H9 (cell line): Measurements from ENCODE around the gene PHACTR1. TPM values are rescaled to one million over a fixed set of nuclear protein-coding genes. Genes with fewer than 3 reads are reported as not detected.

Experiments
- DNase-seq: peaks from one replicate; pipeline ENCODE4 v3.0.0-alpha.2; 2017
- H2AFZ ChIP-seq: one replicate; pipeline ENCODE4 v1.6.1; 2013; ENCODE audit warnings: mild to moderate bottlenecking, low read length, control low read depth, moderate library complexity
- H2AK5ac ChIP-seq: 2 replicates; pipeline ENCODE4 v1.6.1; 2013; ENCODE audit warnings: low read length, control low read depth, mixed read lengths; ENCODE audit not compliant: insufficient read length
- H2BK120ac ChIP-seq: one replicate; pipeline ENCODE4 v1.6.1; 2013; ENCODE audit warnings: low read depth, mild to moderate bottlenecking, low read length, control low read depth, inconsistent platforms; ENCODE audit not compliant: poor library complexity, severe bottlenecking
- H2BK12ac ChIP-seq: 2 replicates; pipeline ENCODE4 v1.6.1; 2013; ENCODE audit warnings: low read length, control low read depth, mixed read lengths, low read depth; ENCODE audit not compliant: insufficient read length
- H2BK15ac ChIP-seq: 2 replicates; pipeline ENCODE4 v1.6.1; 2013; ENCODE audit warnings: low read depth, low read length, control low read depth
- H2BK20ac ChIP-seq: one replicate; pipeline ENCODE4 v1.6.1; 2013; ENCODE audit warnings: low read depth, mild to moderate bottlenecking, low read length, control low read depth, inconsistent platforms; ENCODE audit not compliant: poor library complexity, severe bottlenecking
- H2BK5ac ChIP-seq: 2 replicates; pipeline ENCODE4 v1.6.1; 2013; ENCODE audit warnings: low read length, control low read depth, mixed read lengths; ENCODE audit not compliant: insufficient read length
- H3K14ac ChIP-seq: 2 replicates; pipeline ENCODE4 v1.6.1; 2013; ENCODE audit warnings: low read length, control low read depth; ENCODE audit not compliant: insufficient read depth
- H3K18ac ChIP-seq: 2 replicates; pipeline ENCODE4 v1.6.1; 2013; ENCODE audit warnings: low read depth, mild to moderate bottlenecking, mixed read lengths, low read length, control low read depth; ENCODE audit not compliant: insufficient read length
- H3K23ac ChIP-seq: 2 replicates; pipeline ENCODE4 v1.6.1; 2013; ENCODE audit warnings: low read length, control low read depth, mixed read lengths, low read depth; ENCODE audit not compliant: insufficient read length
- H3K23me2 ChIP-seq: 2 replicates; pipeline ENCODE4 v1.6.1; 2013; ENCODE audit warnings: low read depth, mild to moderate bottlenecking, mixed read lengths, low read length, control low read depth; ENCODE audit not compliant: insufficient read length, poor library complexity, severe bottlenecking
- H3K27ac ChIP-seq: 2 replicates; pipeline ENCODE4 v1.5.1; 2013; ENCODE audit warnings: low read length, control low read depth, mixed read lengths, low read depth; ENCODE audit not compliant: insufficient read length
- H3K27me3 ChIP-seq: 2 replicates; pipeline ENCODE4 v1.6.1; 2013; ENCODE audit warnings: low read length, control low read depth, inconsistent platforms; ENCODE audit not compliant: insufficient read depth
- H3K4ac ChIP-seq: 2 replicates; pipeline ENCODE4 v1.6.1; 2013; ENCODE audit warnings: low read depth, mild to moderate bottlenecking, control low read depth, inconsistent platforms, low read length, moderate library complexity
- H3K4me1 ChIP-seq: 2 replicates; pipeline ENCODE4 v1.6.1; 2013; ENCODE audit warnings: low read length, control low read depth, inconsistent platforms; ENCODE audit not compliant: insufficient read depth
- H3K4me2 ChIP-seq: 2 replicates; pipeline ENCODE4 v1.6.1; 2013; ENCODE audit warnings: low read length, control low read depth, mixed read lengths; ENCODE audit not compliant: insufficient read length, insufficient read depth
- H3K56ac ChIP-seq: 2 replicates; pipeline ENCODE4 v1.6.1; 2013; ENCODE audit warnings: low read depth, mild to moderate bottlenecking, mixed read lengths, low read length, control low read depth; ENCODE audit not compliant: insufficient read length
- H3K79me1 ChIP-seq: 2 replicates; pipeline ENCODE4 v1.6.1; 2013; ENCODE audit warnings: low read depth, mild to moderate bottlenecking, moderate library complexity, low read length, control low read depth, inconsistent platforms; ENCODE audit not compliant: insufficient read depth, poor library complexity, severe bottlenecking
- H3K79me2 ChIP-seq: 2 replicates; pipeline ENCODE4 v1.6.1; 2013; ENCODE audit warnings: low read length, control low read depth, inconsistent platforms; ENCODE audit not compliant: insufficient read depth
- H3K9ac ChIP-seq: 2 replicates; pipeline ENCODE4 v1.6.1; 2013; ENCODE audit warnings: low read length, control low read depth, mixed read lengths; ENCODE audit not compliant: insufficient read length; ENCODE audit errors: extremely low read depth
- H3K9me3 ChIP-seq: one replicate; pipeline ENCODE4 v1.6.1; 2013; ENCODE audit warnings: low read depth, low read length, inconsistent platforms; ENCODE audit not compliant: control insufficient read depth
- H3T11ph ChIP-seq: one replicate; pipeline ENCODE4 v1.6.1; 2013; ENCODE audit warnings: mild to moderate bottlenecking, low read length, control low read depth, inconsistent platforms
- H4K20me1 ChIP-seq: one replicate; pipeline ENCODE4 v1.6.1; 2013; ENCODE audit not compliant: control insufficient read depth, insufficient read length, insufficient read depth
- H4K5ac ChIP-seq: 2 replicates; pipeline ENCODE4 v1.6.1; 2013; ENCODE audit warnings: low read depth, mild to moderate bottlenecking, mixed read lengths, low read length, control low read depth; ENCODE audit not compliant: insufficient read length
- H4K8ac ChIP-seq: replicated peaks from 2 replicates; pipeline ENCODE4 v1.6.1; 2013; ENCODE audit warnings: low read length, control low read depth, mixed read lengths, low read depth; ENCODE audit not compliant: insufficient read length
- H4K91ac ChIP-seq: 2 replicates; pipeline ENCODE4 v1.6.1; 2013; ENCODE audit warnings: low read depth, mild to moderate bottlenecking, moderate library complexity, mixed read lengths, low read length, control low read depth; ENCODE audit not compliant: insufficient read length
- H3K27ac Mint-ChIP-seq, 3 experiments: 2 replicates in 2 of 3; 3 replicates in 1 of 3; pipeline ENCODE4 v1.8.0; 2020 to 2021; ENCODE audit warnings: mixed read lengths in 3 of 3, mild to moderate bottlenecking in 1 of 3, moderate library complexity in 1 of 3
- H3K27me3 Mint-ChIP-seq: 2 replicates; pipeline ENCODE4 v1.8.0; 2021; ENCODE audit warnings: low read depth, mild to moderate bottlenecking, moderate library complexity, mixed read lengths
- H3K36me3 Mint-ChIP-seq, 3 experiments: 2 replicates in 2 of 3; 3 replicates in 1 of 3; pipeline ENCODE4 v1.8.0; 2020 to 2021; ENCODE audit warnings: low read depth in 3 of 3, mixed read lengths in 3 of 3; ENCODE audit not compliant: insufficient read depth in 1 of 3
- H3K4me1 Mint-ChIP-seq, 2 experiments: 2 replicates each; pipeline ENCODE4 v1.8.0; 2020; ENCODE audit warnings: mixed read lengths in 2 of 2
- H3K4me3 Mint-ChIP-seq, 2 experiments: 2 replicates in 1 of 2; 3 replicates in 1 of 2; pipeline ENCODE4 v1.8.0; 2020 to 2021; ENCODE audit warnings: mild to moderate bottlenecking in 2 of 2, mixed read lengths in 2 of 2, moderate library complexity in 1 of 2
- H3K9me3 Mint-ChIP-seq, 2 experiments: 2 replicates in 1 of 2; 3 replicates in 1 of 2; pipeline ENCODE4 v1.8.0; 2020; ENCODE audit warnings: mild to moderate bottlenecking in 2 of 2, mixed read lengths in 2 of 2, moderate library complexity in 1 of 2
- CTCF ChIP-seq: fragments of 200-600 bp; sonication (generic); conservative IDR thresholded peaks from 3 replicates; pipeline ENCODE4 v1.8.0; 2021; ENCODE audit warnings: antibody characterized with exemption, mild to moderate bottlenecking
- WGBS: extraction: QIAGEN DNeasy Blood & Tissue Kit; methylation state at CpG from one replicate; pipeline ENCODE4 v1.1.7; 2013; ENCODE audit warnings: missing lambda C conversion rate, low lambda C conversion rate, mixed read lengths; ENCODE audit not compliant: insufficient read length; ENCODE audit errors: extremely low coverage; 5-methylcytosine and 5-hydroxymethylcytosine counted together
- total RNA-seq: library from RNA; stranded (reverse); gene quantifications from 2 replicates; pipeline ENCODE4 v1.2.1, GENCODE V29; 2021

PHACTR1 gene
- total RNA-seq, 1 experiment from 2014 or later = 15.9 TPM

GRCh38 chr6:13216236-13217014 is 499.9 kb downstream of the PHACTR1 start:
- Histone ChIP-seq H3K4me1 (no peaks in the 10 kb centered on the region), H3K9ac (no peak overlapping the region), H2BK5ac (no peak overlapping the region), H4K5ac (no peak overlapping the region), H3K23me2 (no peaks in the 10 kb centered on the region), H3K56ac (no peak overlapping the region), H2BK120ac (no peak overlapping the region), H3K4me2 (no peak overlapping the region), H3K4ac (no peak overlapping the region), H3K9me3 (no peaks in the 10 kb centered on the region), H3K79me1 (no peaks in the 10 kb centered on the region), H3T11ph (no peak overlapping the region), H3K27me3 (no peaks in the 10 kb centered on the region), H2BK15ac (no peak overlapping the region), H4K8ac (no peak overlapping the region), H3K23ac (no peak overlapping the region), H3K14ac (no peak overlapping the region), H2BK12ac (no peak overlapping the region), H4K91ac (no peak overlapping the region), H3K18ac (no peak overlapping the region), H2AK5ac (no peak overlapping the region), H3K79me2 (no peaks in the 10 kb centered on the region), H2BK20ac (no peak overlapping the region), H3K27ac (no peak overlapping the region), H2AFZ (no peak overlapping the region), H4K20me1 (no peaks in the 10 kb centered on the region)
- TF ChIP-seq CTCF = no peak
- Mint-ChIP-seq H3K36me3 (no peaks in the 10 kb centered on the region), H3K27me3 (peaks cover 2% of the 10 kb centered on the region), H3K27ac (no peak overlapping the region), H3K9me3 (no peaks in the 10 kb centered on the region), H3K4me1 (no peaks in the 10 kb centered on the region), H3K4me3 (no peak overlapping the region)
- no peak for DNase-seq
- WGBS = no CpG with 5 or more reads among the region's 2 CpGs
